HG03354 (cell line): ENCODE measurements around the gene TANGO6.

Experiments used
- ATAC-seq: cut with Tn5 transposase; IDR thresholded peaks from one replicate; pipeline ENCODE4 v1.9.1; 2021; ENCODE audit warnings: mild to moderate bottlenecking; ENCODE audit not compliant: unreplicated experiment, poor library complexity, severe bottlenecking

The TANGO6 gene

GRCh38 chr16:69130461-69130860 is 287.1 kb downstream of the TANGO6 start:
- ATAC-seq: no peak

GRCh38 chr16:69131167-69131838 is 288.0 kb downstream of the TANGO6 start:
- ATAC-seq: no peak

GRCh38 chr16:69131839-69132423 is 288.6 kb downstream of the TANGO6 start:
- ATAC-seq: peak; percentile 36

- ATAC-seq: peak; percentile 87
Measured at GRCh38 chr16:69132424-69133252, 289.3 kb downstream of the TANGO6 start, which contains the start of the genes CHTF8 and UTP4. Gene CHTF8 (minus strand): TSS chr16:69132588. CDS start chr16:69121458, 11,130 bp downstream. Gene UTP4 (plus strand): TSS chr16:69132649. CDS start chr16:69133460, 811 bp downstream.

- no peak for ATAC-seq
Measured at GRCh38 chr16:69133373-69133954, 290.1 kb downstream of the TANGO6 start.
